Measurements from ENCODE around the gene ASTN1. TPM values are rescaled to one million over a fixed set of nuclear protein-coding genes. Genes with fewer than 3 reads are reported as not detected.

ASTN1 gene
- total RNA-seq, 2 donors from 2014 or later = 0.06 to 0.39 TPM

DNA sequence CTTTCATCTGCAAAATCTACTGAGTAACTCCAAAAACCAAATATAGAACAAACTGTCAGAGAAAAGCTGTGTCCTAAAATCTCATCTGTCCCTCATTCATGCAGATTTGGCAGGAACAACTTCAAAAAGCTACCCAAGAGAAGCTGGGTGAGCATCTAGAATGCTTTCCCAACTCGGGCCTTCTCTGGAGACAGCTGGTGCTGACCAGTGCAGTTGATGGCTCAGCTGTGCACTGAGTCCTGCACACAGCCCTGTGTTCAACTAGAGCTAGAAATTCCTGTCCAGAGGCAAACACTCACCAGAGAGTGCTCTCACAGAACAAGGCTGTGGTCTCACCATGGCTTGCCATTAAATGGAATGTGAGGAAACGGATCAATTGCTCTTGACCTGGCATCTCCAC, 202.8 kb downstream of the ASTN1 start:
- DNase-seq (no peak), ATAC-seq (no peak)
- intact Hi-C loops (cut with DNase I, micrococcal nuclease) = no loop called here

DNA sequence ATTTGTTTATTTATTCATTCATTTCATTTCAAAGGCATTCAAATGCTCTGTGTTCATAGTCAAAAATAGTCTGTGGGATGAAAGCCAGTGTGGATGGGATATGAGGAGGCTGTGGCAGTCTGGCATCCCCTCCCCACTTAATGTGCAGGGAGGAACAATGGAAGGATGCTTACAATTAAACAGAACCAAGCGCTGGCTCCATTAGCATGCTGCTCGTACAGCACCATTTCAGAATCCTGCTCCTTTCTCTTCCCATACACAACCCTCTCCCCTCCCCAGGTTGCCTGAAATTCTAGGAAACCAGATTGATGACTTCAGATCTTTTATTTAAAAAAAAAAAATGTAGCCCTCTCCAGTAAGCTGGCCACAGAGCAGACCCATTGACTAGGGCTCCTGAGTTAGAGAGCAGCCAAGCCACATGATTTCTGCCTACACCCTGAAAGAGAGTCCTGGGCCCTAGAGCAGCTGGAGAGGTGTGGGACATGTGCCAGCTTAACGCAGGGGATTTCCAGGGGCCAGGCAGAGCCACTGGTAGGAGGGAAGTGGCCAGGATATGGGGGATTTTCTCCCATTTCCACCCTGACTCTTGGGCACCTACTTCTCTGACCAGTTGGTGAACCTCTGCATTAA, 205.2 kb downstream of the ASTN1 start:
- intact Hi-C loops (cut with DNase I, micrococcal nuclease) = no loop called here
- DNase-seq (no peak), ATAC-seq (no peak)

DNA sequence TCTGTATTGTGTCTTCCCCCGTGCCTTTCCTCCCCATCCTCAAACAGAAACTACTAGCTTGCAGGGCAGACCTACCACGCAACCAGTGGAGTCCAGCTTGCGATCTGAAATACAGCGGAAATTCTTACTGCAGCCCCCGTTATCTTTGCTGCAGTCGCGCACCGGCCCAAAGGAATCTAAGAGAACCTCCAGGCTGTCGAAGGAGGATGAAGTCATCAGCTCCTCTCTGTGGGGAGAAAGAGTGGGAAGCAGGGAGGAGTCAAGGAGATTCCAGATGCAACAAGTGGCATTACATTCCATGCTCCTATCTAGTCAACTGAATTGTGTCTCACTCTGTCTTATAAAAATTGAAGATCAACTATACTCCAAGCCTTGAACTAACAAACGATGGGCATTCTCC, 206.9 kb downstream of the ASTN1 start:
- intact Hi-C loops (cut with DNase I, micrococcal nuclease) = no loop called here
- no peak for DNase-seq
- ATAC-seq = no peak

DNA sequence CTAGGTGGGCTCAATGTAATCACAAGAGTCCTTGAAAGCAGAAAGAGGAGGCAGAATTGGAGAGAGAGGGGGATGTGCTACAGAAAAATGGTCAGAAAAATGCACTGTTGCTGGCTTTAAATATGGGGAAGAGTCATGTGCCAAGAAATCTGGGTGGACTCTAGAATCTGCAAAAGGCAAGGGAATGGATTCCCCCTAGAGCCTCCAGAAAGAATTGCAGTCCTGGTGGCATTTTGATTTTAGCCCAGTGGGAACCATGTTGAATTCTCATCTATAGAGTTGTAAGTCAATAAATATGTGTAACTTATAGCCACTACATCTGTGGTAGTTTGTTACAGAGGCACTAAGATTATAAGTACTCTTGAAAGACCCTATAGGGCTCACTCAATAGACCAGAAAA, 210.3 kb downstream of the ASTN1 start:
- intact Hi-C loops (cut with DNase I, micrococcal nuclease) = no loop called here

DNA sequence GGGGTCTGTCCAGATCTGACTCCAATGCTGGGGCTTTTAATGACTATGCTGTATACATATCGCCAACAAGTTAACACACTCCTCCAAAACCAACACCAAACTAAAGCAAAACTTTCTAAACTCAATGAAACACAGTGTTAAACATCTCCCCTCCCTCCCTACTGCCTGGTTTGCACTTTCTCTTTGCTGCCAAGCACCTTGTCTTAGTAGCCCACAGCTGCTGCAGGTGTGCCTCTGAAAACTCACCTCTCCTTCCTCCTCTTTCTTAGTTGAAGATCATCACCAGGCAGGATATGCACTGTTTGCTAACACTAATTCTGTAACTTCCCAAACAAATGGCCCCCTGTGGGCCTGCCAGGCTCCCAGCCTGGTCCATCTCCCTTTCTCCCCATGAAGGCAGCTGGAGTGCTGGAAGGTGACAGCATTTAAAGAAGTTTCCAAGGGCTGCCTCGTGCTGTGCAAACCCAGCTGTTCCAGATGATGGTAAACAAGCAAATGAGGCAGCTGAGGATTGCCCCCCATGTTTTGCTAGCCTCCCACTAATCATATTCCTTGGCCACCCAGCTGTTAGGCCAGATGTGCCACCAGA, 213.7 kb downstream of the ASTN1 start:
- DNase-seq (no peak), ATAC-seq (no peak)
- intact Hi-C loops (cut with DNase I, micrococcal nuclease) = no loop called here

More for the DNA sequence above, 210.3 kb downstream of the ASTN1 start:
- DNase-seq (no peak), ATAC-seq (no peak)

DNA sequence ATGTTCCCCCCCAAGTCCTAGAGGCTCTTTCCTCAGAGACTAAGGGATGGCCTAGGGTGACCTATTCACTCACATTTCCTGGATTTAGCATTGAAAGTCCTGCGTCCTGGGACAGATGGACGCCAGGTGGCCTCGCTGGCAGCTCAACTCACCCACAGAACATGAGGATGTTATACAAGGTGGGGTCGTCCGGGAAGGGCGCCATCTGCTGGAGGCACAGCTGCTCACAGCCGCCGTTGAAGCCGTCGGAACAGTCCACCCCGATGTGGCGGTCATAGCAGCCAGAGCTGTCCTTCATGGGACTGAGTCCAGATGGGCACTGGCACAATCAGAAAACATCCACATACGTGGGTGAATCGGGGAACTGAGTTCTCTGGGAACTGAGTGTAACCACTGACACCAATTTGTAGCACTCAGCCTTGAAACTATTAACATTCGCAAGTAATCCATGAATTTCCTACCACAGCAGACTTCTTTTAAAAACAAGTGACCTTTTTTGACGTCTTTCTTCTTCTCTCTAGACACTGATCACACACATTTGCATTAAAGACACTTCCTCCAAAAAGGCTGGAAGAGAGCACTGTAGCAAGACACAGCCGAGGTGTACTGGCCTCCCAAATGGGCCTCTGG, 215.4 kb downstream of the ASTN1 start:
- peak; percentile 48 for ATAC-seq
- peak in 1 of 2 donors; percentile 39 for DNase-seq
- intact Hi-C loops (cut with DNase I, micrococcal nuclease) = no loop called here

DNA sequence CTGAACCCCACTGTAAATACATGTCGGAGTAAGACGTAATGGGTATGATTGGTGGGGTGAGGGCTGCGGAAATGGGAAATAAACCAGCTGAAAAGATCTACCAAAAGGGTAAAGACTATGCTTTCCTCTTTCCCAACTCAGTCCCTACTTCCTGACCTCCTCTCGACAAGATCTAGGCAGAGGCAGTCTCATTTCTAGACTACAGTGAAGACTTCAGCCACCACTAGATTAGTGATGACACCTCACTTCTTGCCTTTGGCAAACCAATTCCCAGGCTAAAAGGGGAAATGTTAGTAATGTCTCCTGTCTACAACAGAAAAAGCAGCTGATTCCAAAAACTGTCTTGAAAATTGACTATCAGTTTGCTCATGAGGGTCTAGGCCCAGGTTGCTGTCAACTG, 219.9 kb downstream of the ASTN1 start:
- intact Hi-C loops (cut with DNase I, micrococcal nuclease) = no loop called here
- no peak for DNase-seq
- no peak for ATAC-seq

DNA sequence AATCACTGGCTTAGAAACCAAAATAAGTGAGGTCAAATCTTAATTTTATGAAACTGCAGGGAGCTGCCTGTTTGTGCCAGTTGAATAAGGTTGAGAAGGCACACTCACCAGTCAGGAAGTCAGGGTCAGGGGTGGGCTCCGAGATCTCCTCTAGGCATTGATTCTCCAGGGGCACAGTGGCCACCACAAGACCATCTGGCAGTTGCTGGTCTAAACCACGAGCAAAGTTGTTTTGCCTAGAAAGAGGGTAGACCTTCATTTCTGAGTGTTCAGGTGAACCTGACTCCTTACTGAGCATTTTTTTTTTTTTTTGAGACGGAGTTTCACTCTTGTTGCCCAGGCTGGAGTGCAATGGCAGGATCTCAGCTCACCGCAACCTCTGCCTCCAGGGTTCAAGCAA, 220.7 kb downstream of the ASTN1 start:
- DNase-seq (no peak), ATAC-seq (no peak)
- intact Hi-C loops (cut with DNase I, micrococcal nuclease) = no loop called here

DNA sequence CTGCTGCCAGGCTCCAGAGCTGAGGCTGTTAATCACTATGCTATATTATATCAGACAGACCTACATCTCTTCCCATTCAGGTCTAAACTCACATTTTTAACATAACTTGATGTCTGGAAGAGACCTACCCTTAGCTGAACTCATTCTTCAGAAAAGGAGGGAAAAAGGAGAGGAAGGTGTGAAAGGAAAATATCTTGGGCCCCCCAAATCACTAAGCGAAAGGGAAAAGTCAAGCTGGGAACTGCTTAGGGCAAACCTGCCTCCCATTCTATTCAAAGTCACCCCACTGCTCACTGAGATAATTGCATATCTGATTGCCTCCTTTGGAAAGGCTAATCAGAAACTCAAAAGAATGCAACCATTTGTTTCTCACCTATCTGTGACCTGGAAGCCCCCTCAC, 222.2 kb downstream of the ASTN1 start:
- DNase-seq (no peak), ATAC-seq (no peak)
- intact Hi-C loops (cut with DNase I, micrococcal nuclease) = no loop called here

DNA sequence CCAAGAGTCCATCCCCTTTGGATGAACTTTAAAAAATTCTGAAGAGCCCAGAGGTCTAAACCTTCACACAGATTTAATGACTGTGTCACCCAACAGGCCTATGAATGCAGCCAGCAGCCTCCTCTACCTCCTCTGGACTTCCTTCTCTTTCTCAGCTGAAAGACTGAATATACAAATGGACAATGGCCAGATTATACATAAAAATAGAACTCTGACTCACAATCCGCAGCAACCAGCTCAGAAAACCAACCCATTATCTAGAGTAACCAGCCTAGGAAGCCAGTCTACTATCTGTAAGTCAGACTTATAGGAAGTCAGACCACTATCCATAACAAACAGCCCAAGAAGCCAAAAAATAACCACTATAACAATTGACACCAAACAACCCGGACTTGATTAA, 224.5 kb downstream of the ASTN1 start:
- intact Hi-C loops (cut with DNase I, micrococcal nuclease) = no loop called here
- no peak for ATAC-seq

DNA sequence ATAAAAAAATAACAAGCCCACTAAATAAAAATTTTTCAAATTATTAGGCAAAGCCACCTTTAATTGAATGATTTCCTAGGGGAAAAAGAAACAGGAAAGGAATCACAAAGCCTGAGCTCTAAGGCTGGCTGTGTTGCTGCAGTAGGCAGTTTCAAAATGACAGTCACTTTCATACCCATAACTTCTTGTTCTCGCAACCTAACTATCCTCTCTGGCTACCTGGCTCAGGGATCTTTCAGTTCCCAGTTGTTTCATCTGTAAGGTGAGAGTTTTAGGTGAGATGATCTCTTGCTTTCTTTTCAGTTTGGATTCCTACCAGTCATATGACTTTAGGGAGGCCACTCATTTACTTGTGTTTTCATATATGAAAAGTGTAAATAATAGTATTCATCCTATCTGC, 226.1 kb downstream of the ASTN1 start:
- DNase-seq (no peak), ATAC-seq (no peak)
- intact Hi-C loops (cut with DNase I, micrococcal nuclease) = no loop called here

More for the DNA sequence above, 224.5 kb downstream of the ASTN1 start:
- no peak for DNase-seq

DNA sequence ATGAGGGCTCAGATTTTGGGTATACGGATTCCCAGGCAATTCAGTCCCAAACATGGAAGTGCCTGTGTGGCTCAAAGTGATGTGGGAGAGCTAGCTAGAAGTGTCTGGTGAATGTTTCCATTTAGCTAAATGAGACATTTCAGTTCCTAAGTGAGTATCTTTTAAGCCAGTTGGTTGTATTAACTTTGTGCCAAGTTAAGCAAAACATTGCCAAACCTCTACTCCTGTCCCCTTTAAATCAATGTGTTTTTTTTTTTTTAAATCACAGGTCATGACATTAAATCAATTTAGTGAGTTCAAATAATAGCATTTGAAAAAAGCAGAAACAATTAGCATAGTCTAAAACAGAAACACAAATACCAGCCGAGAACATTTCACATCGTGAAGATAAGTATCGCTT, 230.1 kb downstream of the ASTN1 start:
- DNase-seq = no peak
- intact Hi-C loops (cut with DNase I, micrococcal nuclease) = no loop called here
- no peak for ATAC-seq

DNA sequence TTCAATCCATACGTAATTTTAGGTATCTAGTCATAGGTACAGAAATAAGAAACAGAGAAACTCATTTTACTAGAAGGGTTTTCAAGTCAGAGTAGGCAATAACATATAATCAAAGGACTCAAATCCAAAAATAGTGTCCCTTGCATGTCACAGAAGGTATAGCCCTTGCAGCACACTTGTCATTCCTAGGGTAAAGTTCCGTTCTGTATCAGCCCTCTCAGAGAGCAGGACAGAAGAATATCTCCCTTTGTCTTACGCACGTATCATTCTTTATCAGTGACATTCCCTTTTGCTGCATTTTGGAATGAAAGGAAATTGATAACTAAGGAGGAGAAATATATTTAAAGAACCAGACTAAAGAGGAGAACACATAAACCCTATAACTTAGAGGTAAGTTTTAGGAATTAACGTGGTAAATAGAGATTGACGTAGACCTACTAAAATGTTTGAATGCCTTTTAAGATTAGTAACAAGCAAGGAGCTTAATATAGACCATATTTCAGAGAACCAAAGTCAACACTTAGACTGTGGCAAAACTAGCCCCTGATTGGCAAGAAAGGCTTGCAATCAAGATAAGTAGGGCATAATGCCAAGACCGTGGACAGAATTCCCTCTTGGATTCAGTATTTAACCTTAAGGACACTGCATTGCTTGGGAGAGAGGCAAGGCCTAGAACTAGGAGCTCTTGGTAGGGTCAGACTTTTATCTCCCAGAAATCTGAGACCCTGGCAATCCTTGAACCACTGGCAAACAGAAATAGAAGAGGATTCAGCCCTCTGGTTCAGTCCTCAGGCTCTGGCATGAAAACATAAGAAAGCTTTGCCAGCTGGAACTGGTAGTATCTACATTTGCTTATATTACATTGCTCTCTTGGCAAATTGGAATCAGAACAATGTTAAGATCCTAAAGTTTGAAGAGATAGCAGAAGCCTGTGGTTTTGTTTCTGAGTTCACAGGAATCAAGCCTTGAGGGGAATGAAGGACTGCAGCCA, 232.1 kb downstream of the ASTN1 start:
- DNase-seq = no peak
- intact Hi-C loops (cut with DNase I, micrococcal nuclease) = no loop called here
- no peak for ATAC-seq

DNA sequence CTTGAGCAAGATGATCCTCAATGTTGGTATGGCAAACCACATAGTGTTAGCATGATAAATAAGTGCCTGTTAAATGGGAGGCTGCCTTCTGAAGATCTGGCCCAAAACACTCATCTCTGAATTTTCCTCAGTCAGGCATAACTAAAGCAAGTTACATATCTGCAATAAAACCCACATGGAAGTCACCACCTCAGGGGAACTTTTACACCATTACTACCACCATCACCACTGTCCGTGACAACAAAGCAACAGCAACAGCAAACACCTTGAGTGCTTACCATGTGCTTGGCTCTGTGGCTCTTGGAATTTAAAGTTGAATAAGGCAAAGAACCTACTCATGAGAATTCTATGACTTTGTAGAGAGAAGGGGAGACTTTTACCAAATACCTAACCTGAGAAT, 233.0 kb downstream of the ASTN1 start:
- intact Hi-C loops (cut with DNase I, micrococcal nuclease) = no loop called here
- DNase-seq = no peak
- no peak for ATAC-seq

DNA sequence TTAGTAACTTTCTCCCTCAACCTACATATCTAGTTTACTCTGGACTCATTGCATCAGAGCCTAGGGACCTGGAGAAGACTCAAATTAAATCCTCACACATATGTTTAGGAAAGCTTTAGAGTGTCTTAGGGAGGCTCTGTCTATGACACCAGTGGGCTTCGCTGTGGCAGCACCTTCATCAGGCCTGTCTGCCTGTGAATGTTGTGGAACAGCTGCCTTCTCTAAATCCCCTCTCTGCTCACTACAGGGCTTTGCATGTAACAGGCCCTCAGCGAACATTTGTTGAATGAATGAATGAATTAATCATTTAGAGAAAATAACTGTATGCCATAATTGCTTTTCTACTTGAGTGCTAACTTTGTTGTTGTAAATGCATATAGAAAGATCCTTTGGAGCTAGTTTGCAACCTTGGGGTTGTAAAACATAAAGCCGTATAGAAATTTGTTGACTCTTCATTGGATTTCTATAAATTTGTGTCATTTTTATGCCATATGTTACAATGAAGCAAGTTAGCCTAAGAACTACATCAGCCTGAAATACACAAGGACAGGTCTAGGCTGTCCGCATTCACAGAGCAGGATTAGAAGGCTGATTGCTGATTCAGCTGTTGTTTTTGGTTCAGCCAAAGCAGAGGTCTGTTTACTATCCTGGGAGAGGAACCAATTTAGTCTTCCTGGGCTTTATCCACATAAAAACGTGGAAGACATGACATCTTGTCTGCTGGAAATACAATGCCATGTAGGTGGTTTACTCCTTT, 238.0 kb downstream of the ASTN1 start:
- ATAC-seq (no peak), DNase-seq (no peak)
- intact Hi-C loops (cut with DNase I, micrococcal nuclease) = no loop called here

DNA sequence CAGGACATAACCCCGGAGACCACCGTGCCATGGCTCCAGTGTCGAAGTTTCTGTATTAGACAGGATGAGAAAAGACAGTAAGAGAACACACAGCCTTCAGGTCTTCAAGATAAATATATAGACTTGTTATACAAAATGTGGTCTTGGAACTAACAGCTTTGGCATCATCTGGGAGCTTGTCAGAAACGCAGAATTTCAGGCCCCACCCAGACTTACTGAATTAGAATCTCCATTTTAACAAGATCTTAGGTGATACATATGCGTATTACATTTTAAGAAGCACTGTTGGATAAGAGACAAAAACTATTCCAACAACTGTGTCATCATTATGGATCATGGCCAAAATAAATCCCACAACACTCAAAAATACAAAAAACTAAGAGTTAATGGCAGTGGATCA, 239.3 kb downstream of the ASTN1 start:
- DNase-seq (no peak), ATAC-seq (no peak)
- intact Hi-C loops (cut with DNase I, micrococcal nuclease) = no loop called here

DNA sequence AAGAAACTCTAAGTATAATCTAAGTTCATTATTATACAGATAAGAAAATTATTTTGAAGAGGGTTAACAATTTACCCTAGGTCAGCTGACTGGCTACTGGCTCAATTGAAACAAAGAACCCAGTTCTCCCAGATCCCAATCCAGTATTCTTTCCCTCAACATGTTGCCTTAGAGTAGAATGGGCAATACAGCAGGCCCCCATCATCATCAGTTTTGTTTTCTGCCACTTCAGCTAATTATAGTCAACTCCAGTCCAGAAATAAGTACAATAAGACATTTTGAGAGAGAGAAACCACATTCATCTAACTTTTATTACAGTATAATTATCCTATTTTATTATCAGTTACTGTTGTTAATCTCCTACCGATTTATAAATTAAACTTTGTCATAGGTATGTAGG, 241.2 kb downstream of the ASTN1 start:
- intact Hi-C loops (cut with DNase I, micrococcal nuclease) = no loop called here
- no peak for ATAC-seq
- DNase-seq = no peak

DNA sequence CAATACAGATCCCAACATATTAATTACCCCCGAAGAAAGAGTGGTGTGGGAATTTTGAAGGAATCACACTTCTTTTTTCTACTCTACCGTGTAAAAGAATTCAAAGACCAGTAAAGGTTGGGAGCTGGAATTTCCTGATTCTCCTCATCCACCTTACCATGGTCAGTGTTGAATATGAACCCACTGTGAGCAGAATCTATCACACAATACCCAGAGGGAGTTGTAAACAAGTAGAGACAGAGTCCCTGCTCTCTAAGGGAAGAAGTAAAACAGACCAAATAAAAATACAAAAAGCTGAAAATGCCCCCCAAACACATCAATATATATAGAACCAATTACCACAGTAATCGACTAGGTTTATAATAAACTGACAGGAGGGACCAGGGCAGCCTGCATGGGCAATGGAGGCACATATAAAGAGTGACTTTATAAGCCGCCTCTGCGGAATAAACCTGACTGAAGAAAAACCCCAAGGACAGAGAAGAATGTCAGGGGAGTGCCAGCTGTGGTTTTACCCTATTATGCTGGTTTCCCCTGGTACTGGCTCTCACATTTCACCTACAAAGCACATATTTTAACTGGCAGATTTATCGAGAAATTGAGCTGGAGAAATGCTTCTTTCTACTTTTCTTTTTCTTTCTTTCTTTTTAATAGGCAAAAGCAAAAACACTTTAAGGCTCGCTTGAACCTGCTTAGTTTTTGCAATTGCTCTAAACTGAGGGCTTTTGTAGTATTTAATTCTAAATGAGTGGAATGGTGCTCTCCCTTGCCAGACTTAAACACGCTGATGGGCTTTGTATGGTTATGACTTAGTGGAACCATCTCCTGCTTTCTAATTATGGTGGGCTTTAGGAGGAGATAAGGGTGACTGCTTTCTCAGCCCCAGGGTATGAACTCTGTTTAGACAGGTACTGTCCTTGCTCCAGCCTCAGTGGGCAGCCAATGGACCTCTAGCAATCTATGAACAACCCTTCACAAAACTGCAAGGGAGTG, 244.8 kb downstream of the ASTN1 start:
- no peak for ATAC-seq
- intact Hi-C loops (cut with DNase I, micrococcal nuclease) = no loop called here
- no peak for DNase-seq

All from left colon (tissue), 2 donors.